KMS-11 (cell line): ENCODE results near the gene ACAT2.

ENCODE experiments used
- H2AFZ ChIP-seq: fragments of 200-600 bp; sonication (generic); 2 replicates; pipeline ENCODE4 v1.6.1; 2016; ENCODE audit warnings: antibody characterized with exemption, mixed run types, low read depth
- H3K27ac ChIP-seq: fragments of 200-600 bp; sonication (generic); 2 replicates; pipeline ENCODE4 v1.6.1; 2016; ENCODE audit warnings: mild to moderate bottlenecking, mixed run types
- H3K27me3 ChIP-seq: fragments of 200-600 bp; sonication (generic); 2 replicates; pipeline ENCODE4 v1.6.1; 2017; ENCODE audit warnings: mild to moderate bottlenecking, low read depth, mixed run types, moderate library complexity; ENCODE audit not compliant: insufficient read depth
- H3K36me3 ChIP-seq: fragments of 200-600 bp; sonication (generic); 2 replicates; pipeline ENCODE4 v1.6.1; 2017; ENCODE audit warnings: mild to moderate bottlenecking, mixed run types; ENCODE audit not compliant: insufficient read depth
- H3K4me1 ChIP-seq: fragments of 200-600 bp; sonication (generic); 2 replicates; pipeline ENCODE4 v1.6.1; 2016; ENCODE audit warnings: mild to moderate bottlenecking, low read depth, mixed run types; ENCODE audit not compliant: poor library complexity, severe bottlenecking
- H3K4me2 ChIP-seq: fragments of 200-600 bp; sonication (generic); 2 replicates; pipeline ENCODE4 v1.7.0; 2016; ENCODE audit warnings: mild to moderate bottlenecking, mixed run types
- H3K4me3 ChIP-seq: fragments of 200-600 bp; sonication (generic); IDR thresholded peaks from 2 replicates; pipeline ENCODE4 v1.6.1; 2017; ENCODE audit warnings: low read depth, low read length, mixed read lengths; ENCODE audit not compliant: insufficient read depth
- H3K79me2 ChIP-seq: fragments of 200-600 bp; sonication (generic); 2 replicates; pipeline ENCODE4 v1.6.1; 2016; ENCODE audit warnings: low read depth, mixed run types; ENCODE audit not compliant: insufficient read depth
- H3K9ac ChIP-seq: fragments of 200-600 bp; sonication (generic); 2 replicates; pipeline ENCODE4 v1.6.1; 2016; ENCODE audit warnings: mild to moderate bottlenecking, mixed run types
- H4K20me1 ChIP-seq: fragments of 200-600 bp; sonication (generic); 2 replicates; pipeline ENCODE4 v1.6.1; 2016; ENCODE audit warnings: mild to moderate bottlenecking, mixed run types; ENCODE audit not compliant: insufficient read depth
- TF ChIP-seq, protein P1 (sequence below): fragments of 200-600 bp; sonication (generic); conservative IDR thresholded peaks from 2 replicates; pipeline ENCODE4 v1.6.1; 2017; ENCODE audit warnings: low read depth, mild to moderate bottlenecking, antibody characterized with exemption, low read length, moderate library complexity, mixed read lengths

The ACAT2 gene

DNA sequence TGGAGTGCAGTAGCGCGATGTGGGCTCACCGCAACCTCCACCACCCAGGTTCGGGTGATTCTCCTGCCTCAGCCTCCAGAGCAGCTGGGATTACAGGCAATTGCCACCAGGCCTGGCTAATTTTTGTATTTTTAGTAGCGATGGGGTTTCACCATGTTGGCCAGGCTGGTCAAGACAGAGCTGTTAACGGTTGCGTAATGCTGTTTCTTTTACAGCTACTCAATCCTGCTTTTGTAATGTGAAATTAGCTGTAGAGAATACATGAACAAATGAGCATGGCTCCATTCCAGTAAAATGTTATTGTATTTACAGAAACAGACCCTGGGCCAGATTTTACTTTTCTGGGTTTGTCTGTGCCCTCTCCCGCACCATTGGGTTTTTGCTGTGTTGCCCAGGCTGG, 40.1 kb downstream of the ACAT2 start:
- no peaks in the 10 kb centered on the region for H3K4me1 ChIP-seq
- H3K27me3 ChIP-seq, result no peaks in the 10 kb centered on the region
- TF ChIP-seq, protein P1, sequence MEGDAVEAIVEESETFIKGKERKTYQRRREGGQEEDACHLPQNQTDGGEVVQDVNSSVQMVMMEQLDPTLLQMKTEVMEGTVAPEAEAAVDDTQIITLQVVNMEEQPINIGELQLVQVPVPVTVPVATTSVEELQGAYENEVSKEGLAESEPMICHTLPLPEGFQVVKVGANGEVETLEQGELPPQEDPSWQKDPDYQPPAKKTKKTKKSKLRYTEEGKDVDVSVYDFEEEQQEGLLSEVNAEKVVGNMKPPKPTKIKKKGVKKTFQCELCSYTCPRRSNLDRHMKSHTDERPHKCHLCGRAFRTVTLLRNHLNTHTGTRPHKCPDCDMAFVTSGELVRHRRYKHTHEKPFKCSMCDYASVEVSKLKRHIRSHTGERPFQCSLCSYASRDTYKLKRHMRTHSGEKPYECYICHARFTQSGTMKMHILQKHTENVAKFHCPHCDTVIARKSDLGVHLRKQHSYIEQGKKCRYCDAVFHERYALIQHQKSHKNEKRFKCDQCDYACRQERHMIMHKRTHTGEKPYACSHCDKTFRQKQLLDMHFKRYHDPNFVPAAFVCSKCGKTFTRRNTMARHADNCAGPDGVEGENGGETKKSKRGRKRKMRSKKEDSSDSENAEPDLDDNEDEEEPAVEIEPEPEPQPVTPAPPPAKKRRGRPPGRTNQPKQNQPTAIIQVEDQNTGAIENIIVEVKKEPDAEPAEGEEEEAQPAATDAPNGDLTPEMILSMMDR, result no peak
- H3K27ac ChIP-seq, result no peak overlapping the region
- H3K4me3 ChIP-seq, result no peak overlapping the region
- H3K79me2 ChIP-seq, result peaks cover 3% of the 10 kb centered on the region; the same call in 1 of the 2 replicates
- H3K36me3 ChIP-seq, result peaks cover 7% of the 10 kb centered on the region; the same call in 1 of the 2 replicates
- H2AFZ ChIP-seq, result no peak overlapping the region
- H3K9ac ChIP-seq, result no peak overlapping the region
- H3K4me2 ChIP-seq, result no peak overlapping the region
- no peaks in the 10 kb centered on the region for H4K20me1 ChIP-seq

DNA sequence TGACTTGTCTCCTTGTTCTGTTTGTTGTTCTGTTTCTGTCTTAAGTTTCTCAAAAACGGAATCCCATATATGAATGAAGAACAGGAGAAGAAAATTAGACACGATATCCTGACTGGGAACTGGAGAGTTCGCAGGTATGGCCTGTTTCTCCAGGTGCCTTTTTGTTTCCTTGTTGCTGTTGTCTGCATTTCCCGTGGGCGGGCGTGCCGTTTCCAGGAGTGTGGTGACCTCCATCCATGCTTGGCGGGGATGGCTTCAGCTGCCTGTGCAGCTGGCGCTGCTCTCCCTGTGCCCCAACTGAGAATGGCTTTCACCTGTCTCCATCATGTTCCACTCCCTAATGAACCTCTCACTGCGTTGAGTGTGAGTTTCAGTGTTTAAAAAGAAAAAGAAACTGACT, 42.7 kb downstream of the ACAT2 start:
- TF ChIP-seq, protein P1, result no peak
- no peaks in the 10 kb centered on the region for H3K27me3 ChIP-seq
- no peak overlapping the region for H3K4me3 ChIP-seq
- H2AFZ ChIP-seq, result no peak overlapping the region
- H3K79me2 ChIP-seq, result no peaks in the 10 kb centered on the region
- H3K4me1 ChIP-seq, result no peaks in the 10 kb centered on the region
- no peaks in the 10 kb centered on the region for H4K20me1 ChIP-seq
- no peak overlapping the region for H3K27ac ChIP-seq
- no peak overlapping the region for H3K9ac ChIP-seq
- H3K4me2 ChIP-seq, result no peak overlapping the region
- H3K36me3 ChIP-seq, result no peaks in the 10 kb centered on the region

DNA sequence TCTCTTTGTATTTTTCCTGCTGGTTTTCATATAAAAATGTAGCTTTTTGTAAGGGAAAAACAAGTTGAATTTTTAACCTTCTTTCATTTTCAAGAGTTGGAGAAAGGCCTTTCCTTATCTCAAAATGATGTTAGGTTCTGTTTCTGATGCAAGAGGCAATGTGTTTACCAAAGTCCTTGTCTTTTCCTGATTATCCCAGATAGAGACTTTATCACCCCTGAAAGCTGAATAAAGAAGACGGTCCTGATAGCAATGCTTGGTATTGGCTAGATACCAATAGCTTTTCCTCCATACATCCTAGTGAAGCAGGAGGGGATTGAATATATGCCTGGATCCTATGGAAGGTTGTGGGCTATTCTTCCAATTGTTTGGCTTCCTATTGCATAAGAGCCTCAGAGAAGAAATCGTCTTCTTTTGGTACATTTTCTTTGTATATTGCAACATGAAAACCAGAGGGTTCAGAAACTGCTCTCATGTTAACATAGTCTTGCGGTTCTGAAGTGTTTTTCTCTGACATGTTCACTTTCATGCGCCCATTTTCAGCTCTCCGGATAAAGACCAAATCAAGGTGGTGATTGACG, 43.7 kb downstream of the ACAT2 start:
- Histone ChIP-seq H3K27me3 (no peaks in the 10 kb centered on the region), H2AFZ (no peak overlapping the region), H3K27ac (no peak overlapping the region), H3K4me1 (no peaks in the 10 kb centered on the region), H3K36me3 (no peaks in the 10 kb centered on the region), H3K79me2 (no peaks in the 10 kb centered on the region), H3K4me3 (no peak overlapping the region), H3K4me2 (no peak overlapping the region), H3K9ac (no peak overlapping the region), H4K20me1 (no peaks in the 10 kb centered on the region)
- TF ChIP-seq, protein P1, result no peak

DNA sequence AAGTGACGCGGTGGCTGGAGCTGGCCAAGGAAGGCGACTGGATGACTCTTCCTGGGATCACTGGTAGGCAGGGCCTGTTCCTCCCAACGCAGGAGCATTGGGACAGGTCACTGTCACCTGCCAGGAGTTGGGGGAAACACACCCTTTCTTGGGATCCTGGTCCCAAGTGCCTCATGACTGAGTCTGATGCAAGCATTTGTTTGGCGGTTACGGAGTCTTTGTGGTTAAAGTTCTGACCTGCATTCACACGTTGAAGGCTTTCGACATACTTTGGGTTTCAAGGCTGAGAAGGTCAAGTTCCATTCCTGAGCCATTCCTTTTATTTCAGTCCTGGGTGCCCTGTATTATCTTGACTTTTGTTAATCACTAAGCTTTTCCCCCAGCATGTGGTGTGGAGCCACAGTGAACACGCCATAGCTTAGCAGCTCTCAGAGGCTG, 44.2 kb downstream of the ACAT2 start:
- H3K4me2 ChIP-seq, result no peak overlapping the region
- no peak overlapping the region for H2AFZ ChIP-seq
- H3K27me3 ChIP-seq, result no peaks in the 10 kb centered on the region
- no peak overlapping the region for H3K27ac ChIP-seq
- H3K36me3 ChIP-seq, result no peaks in the 10 kb centered on the region
- H3K79me2 ChIP-seq, result no peaks in the 10 kb centered on the region
- no peak overlapping the region for H3K9ac ChIP-seq
- H4K20me1 ChIP-seq, result no peaks in the 10 kb centered on the region
- H3K4me1 ChIP-seq, result no peaks in the 10 kb centered on the region
- TF ChIP-seq, protein P1, result no peak
- H3K4me3 ChIP-seq, result no peak overlapping the region
